Activated T-cell treated with anti-CD3 and anti-CD28 coated beads, Interleukin-2, amount 50 U/mL, for 72 hours (primary cell): ENCODE results near the gene EPHB6. TPM values are rescaled to one million over a fixed set of nuclear protein-coding genes. Genes with fewer than 3 reads are reported as not detected.

ENCODE experiments used
- ATAC-seq, 2 donors: fragments of 150-1000 bp; cut with Tn5 transposase; replicated peaks in 1 of 2; 2 replicates each; pipeline ENCODE4 v1.10.0; 2021; ENCODE audit warnings: moderate library complexity in 2 of 2, mild to moderate bottlenecking in 1 of 2
- DNase-seq, 2 donors: peaks; one replicate each; pipeline ENCODE4 v3.0.0; 2021 to 2022; ENCODE audit warnings: mixed read lengths in 1 of 2
- H3K27ac Mint-ChIP-seq: one replicate; pipeline ENCODE4 v1.8.0; 2022; ENCODE audit warnings: mild to moderate bottlenecking, moderate library complexity, mixed read lengths
- H3K27me3 Mint-ChIP-seq: one replicate; pipeline ENCODE4 v1.8.0; 2022; ENCODE audit warnings: low read depth, mixed read lengths
- H3K36me3 Mint-ChIP-seq, 2 donors: one replicate each; pipeline ENCODE4 v1.8.0; 2022; ENCODE audit warnings: mixed read lengths in 2 of 2, mild to moderate bottlenecking in 1 of 2; ENCODE audit not compliant: insufficient read depth in 2 of 2
- H3K4me1 Mint-ChIP-seq: one replicate; pipeline ENCODE4 v1.8.0; 2022; ENCODE audit warnings: low read depth, mixed read lengths
- H3K4me3 Mint-ChIP-seq, 2 donors: one replicate each; pipeline ENCODE4 v1.8.0; 2022; ENCODE audit warnings: mild to moderate bottlenecking in 2 of 2, mixed read lengths in 2 of 2, moderate library complexity in 2 of 2
- H3K9me3 Mint-ChIP-seq, 2 donors: one replicate each; pipeline ENCODE4 v1.8.0; 2022; ENCODE audit warnings: mixed read lengths in 2 of 2
- total RNA-seq, 2 donors: library from RNA; stranded (reverse); gene quantifications; one replicate each; pipeline ENCODE4 v1.2.3, GENCODE V29; 2022

Gene EPHB6
- total RNA-seq, 2 donors from 2014 or later = 10.9 to 13.6 TPM

- Mint-ChIP-seq H3K27me3 (peaks cover 32% of the 10 kb centered on the region), H3K4me1 (no peaks in the 10 kb centered on the region), H3K27ac (no peak overlapping the region), H3K36me3 (no peaks in the 10 kb centered on the region), H3K9me3 (peaks cover 0 to 3% of the 10 kb centered on the region in 2 donors), H3K4me3 (no peak overlapping the region)
- DNase-seq (no peak), ATAC-seq (peak in 1 of 2 donors; percentile 31)
These were observed 54.3 kb downstream of the EPHB6 start for GRCh38 chr7:142908921-142909890.

- H3K27ac Mint-ChIP-seq = no peak overlapping the region
- peaks cover 0 to 3% of the 10 kb centered on the region in 2 donors for H3K9me3 Mint-ChIP-seq
- peaks cover 32% of the 10 kb centered on the region for H3K27me3 Mint-ChIP-seq
These were observed 55.2 kb downstream of the EPHB6 start for GRCh38 chr7:142910031-142910433.

GRCh38 chr7:142910481-142910880 is 55.6 kb downstream of the EPHB6 start:
- peaks cover 32% of the 10 kb centered on the region for H3K27me3 Mint-ChIP-seq
- no peaks in the 10 kb centered on the region for H3K36me3 Mint-ChIP-seq
- no peaks in the 10 kb centered on the region for H3K4me1 Mint-ChIP-seq
- ATAC-seq = no peak
- H3K4me3 Mint-ChIP-seq = no peak overlapping the region
- H3K27ac Mint-ChIP-seq = no peak overlapping the region
- H3K9me3 Mint-ChIP-seq = peaks cover 0 to 3% of the 10 kb centered on the region in 2 donors
- DNase-seq = no peak

More at GRCh38 chr7:142910031-142910433, 55.2 kb downstream of the EPHB6 start:
- no peak for ATAC-seq
- no peaks in the 10 kb centered on the region for H3K4me1 Mint-ChIP-seq
- no peaks in the 10 kb centered on the region for H3K36me3 Mint-ChIP-seq
- no peak for DNase-seq
- no peak overlapping the region for H3K4me3 Mint-ChIP-seq

- Mint-ChIP-seq H3K4me3 (no peak overlapping the region), H3K9me3 (no peaks in the 10 kb centered on the region), H3K27me3 (peaks cover 25% of the 10 kb centered on the region), H3K4me1 (no peaks in the 10 kb centered on the region), H3K36me3 (no peaks in the 10 kb centered on the region), H3K27ac (no peak overlapping the region)
- no peak for DNase-seq
- ATAC-seq = no peak
These were observed 58.2 kb downstream of the EPHB6 start for GRCh38 chr7:142913051-142913450.

GRCh38 chr7:142913566-142913965 is 58.7 kb downstream of the EPHB6 start:
- no peak for ATAC-seq
- peaks cover 28% of the 10 kb centered on the region for H3K27me3 Mint-ChIP-seq

GRCh38 chr7:142914121-142914520 is 59.2 kb downstream of the EPHB6 start:
- H3K4me3 Mint-ChIP-seq = no peak overlapping the region
- DNase-seq = no peak
- H3K36me3 Mint-ChIP-seq = no peaks in the 10 kb centered on the region
- no peaks in the 10 kb centered on the region for H3K9me3 Mint-ChIP-seq
- H3K27ac Mint-ChIP-seq = no peak overlapping the region
- H3K27me3 Mint-ChIP-seq = peaks cover 23% of the 10 kb centered on the region
- no peaks in the 10 kb centered on the region for H3K4me1 Mint-ChIP-seq
- ATAC-seq = no peak

More at GRCh38 chr7:142913566-142913965, 58.7 kb downstream of the EPHB6 start:
- Mint-ChIP-seq H3K36me3 (no peaks in the 10 kb centered on the region), H3K27ac (no peak overlapping the region), H3K4me1 (no peaks in the 10 kb centered on the region), H3K9me3 (no peaks in the 10 kb centered on the region), H3K4me3 (no peak overlapping the region)
- DNase-seq = no peak

- ATAC-seq = no peak
- no peak overlapping the region for H3K4me3 Mint-ChIP-seq
- no peak for DNase-seq
- no peak overlapping the region for H3K27ac Mint-ChIP-seq
- no peaks in the 10 kb centered on the region for H3K36me3 Mint-ChIP-seq
- H3K9me3 Mint-ChIP-seq = no peaks in the 10 kb centered on the region
- H3K4me1 Mint-ChIP-seq = no peaks in the 10 kb centered on the region
- H3K27me3 Mint-ChIP-seq = peaks cover 20% of the 10 kb centered on the region
These were observed 60.4 kb downstream of the EPHB6 start for GRCh38 chr7:142915315-142915714.

GRCh38 chr7:142916508-142916907 is 61.6 kb downstream of the EPHB6 start:
- H3K4me1 Mint-ChIP-seq = no peaks in the 10 kb centered on the region
- no peak for DNase-seq
- ATAC-seq = no peak
- H3K27ac Mint-ChIP-seq = no peak overlapping the region
- no peak overlapping the region for H3K4me3 Mint-ChIP-seq
- H3K9me3 Mint-ChIP-seq = no peaks in the 10 kb centered on the region
- H3K27me3 Mint-ChIP-seq = peaks cover 9% of the 10 kb centered on the region
- no peaks in the 10 kb centered on the region for H3K36me3 Mint-ChIP-seq

- H3K27ac Mint-ChIP-seq = no peak overlapping the region
- DNase-seq = no peak
- H3K27me3 Mint-ChIP-seq = peaks cover 7% of the 10 kb centered on the region
- H3K4me3 Mint-ChIP-seq = no peak overlapping the region
- H3K4me1 Mint-ChIP-seq = no peaks in the 10 kb centered on the region
- no peaks in the 10 kb centered on the region for H3K36me3 Mint-ChIP-seq
- no peaks in the 10 kb centered on the region for H3K9me3 Mint-ChIP-seq
- no peak for ATAC-seq
These were observed 62.6 kb downstream of the EPHB6 start for GRCh38 chr7:142917447-142917846.

- Mint-ChIP-seq H3K27ac (no peak overlapping the region), H3K9me3 (no peaks in the 10 kb centered on the region), H3K4me3 (no peak overlapping the region), H3K36me3 (no peaks in the 10 kb centered on the region), H3K27me3 (peaks cover 7% of the 10 kb centered on the region), H3K4me1 (no peaks in the 10 kb centered on the region)
- ATAC-seq (no peak), DNase-seq (no peak)
These were observed 64.0 kb downstream of the EPHB6 start for GRCh38 chr7:142918901-142919300.

- no peak for DNase-seq
- H3K9me3 Mint-ChIP-seq = no peaks in the 10 kb centered on the region
- H3K27ac Mint-ChIP-seq = no peak overlapping the region
- H3K36me3 Mint-ChIP-seq = no peaks in the 10 kb centered on the region
- no peaks in the 10 kb centered on the region for H3K4me1 Mint-ChIP-seq
- no peak overlapping the region for H3K4me3 Mint-ChIP-seq
- peaks cover 7% of the 10 kb centered on the region for H3K27me3 Mint-ChIP-seq
- no peak for ATAC-seq
These were observed 64.8 kb downstream of the EPHB6 start for GRCh38 chr7:142919656-142920055.
